ENCODE data around the gene ACRBP. TPM values are rescaled to one million over a fixed set of nuclear protein-coding genes. Genes with fewer than 3 reads are reported as not detected.

Gene ACRBP
- total RNA-seq, 1 experiment from 2014 or later: 1.3 TPM

DNA sequence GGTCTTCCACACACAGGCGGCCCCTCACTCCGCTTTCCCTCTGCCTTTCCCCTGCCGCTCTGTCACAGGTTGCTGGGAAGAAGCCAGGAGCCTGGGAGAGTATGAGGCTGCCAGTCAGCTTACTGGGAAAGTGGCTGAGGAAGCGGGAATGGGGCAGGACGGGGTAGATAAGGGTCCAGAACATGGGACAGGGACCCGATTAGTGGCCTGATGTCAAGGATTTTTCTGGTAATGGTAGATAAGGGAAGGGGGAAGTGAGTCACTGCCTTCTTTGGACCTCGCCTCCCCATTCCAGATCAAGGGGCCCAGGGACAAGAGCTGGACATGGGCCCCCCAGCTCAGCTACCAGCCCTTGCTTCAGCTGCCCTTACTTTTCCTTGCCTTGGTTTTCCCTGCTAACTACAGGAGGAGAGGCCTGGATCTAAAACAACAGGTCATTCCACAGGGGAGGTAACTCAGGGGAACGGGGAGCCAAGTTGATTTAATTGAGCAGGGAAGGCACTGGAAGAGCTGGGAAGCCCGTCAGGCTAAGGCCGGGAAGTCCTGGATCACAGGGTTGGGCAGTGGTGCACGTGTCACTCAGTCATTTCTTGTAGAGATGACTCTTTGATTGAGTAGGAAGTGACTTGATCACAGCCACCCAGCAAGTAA lies 8.0 kb downstream of the ACRBP start:
- Histone ChIP-seq H3K79me2 (ENCODE audit: insufficient read depth, low read length) (no peaks in the 10 kb centered on the region), H3K23me2 (ENCODE audit: insufficient read length, low read depth, low read length, poor library complexity, severe bottlenecking) (no peaks in the 10 kb centered on the region), H2AFZ (ENCODE audit: low read length) (no peak overlapping the region), H2BK5ac (ENCODE audit: insufficient read length, low read length) (no peak overlapping the region), H4K5ac (ENCODE audit: insufficient read length, low read depth, low read length) (no peak overlapping the region), H2AK5ac (ENCODE audit: insufficient read length, low read length) (no peak overlapping the region), H2BK20ac (ENCODE audit: low read depth, low read length, poor library complexity, severe bottlenecking) (no peak overlapping the region), H2BK120ac (ENCODE audit: low read depth, low read length, poor library complexity, severe bottlenecking) (no peak overlapping the region), H3K27me3 (ENCODE audit: insufficient read depth, low read length) (no peaks in the 10 kb centered on the region), H2BK12ac (ENCODE audit: insufficient read length, low read depth, low read length) (no peak overlapping the region), H3K4me2 (ENCODE audit: insufficient read depth, insufficient read length, low read length) (no peak overlapping the region), H3K56ac (ENCODE audit: insufficient read length, low read depth, low read length) (no peak overlapping the region), H4K8ac (replicated peaks; ENCODE audit: insufficient read length, low read depth, low read length) (no peak overlapping the region), H3K9me3 (ENCODE audit: control insufficient read depth, low read depth, low read length) (no peaks in the 10 kb centered on the region), H2BK15ac (ENCODE audit: low read depth, low read length) (no peak overlapping the region), H3K23ac (ENCODE audit: insufficient read length, low read depth, low read length) (no peak overlapping the region), H3K4me1 (ENCODE audit: insufficient read depth, low read length) (no peaks in the 10 kb centered on the region), H3K14ac (ENCODE audit: insufficient read depth, low read length) (no peak overlapping the region), H4K91ac (ENCODE audit: insufficient read length, low read depth, low read length) (no peak overlapping the region), H4K20me1 (ENCODE audit: control insufficient read depth, insufficient read depth, insufficient read length) (no peaks in the 10 kb centered on the region), H3K4ac (ENCODE audit: low read depth, low read length) (no peak overlapping the region), H3K79me1 (ENCODE audit: insufficient read depth, low read depth, low read length, poor library complexity, severe bottlenecking) (no peaks in the 10 kb centered on the region), H3T11ph (ENCODE audit: low read length) (no peak overlapping the region), H3K27ac (ENCODE audit: insufficient read length, low read depth, low read length) (no peak overlapping the region), H3K18ac (ENCODE audit: insufficient read length, low read depth, low read length) (no peak overlapping the region), H3K9ac (ENCODE audit: extremely low read depth, insufficient read length, low read length) (no peak overlapping the region)
- DNase-seq: no peak
- TF ChIP-seq CTCF (conservative IDR thresholded peaks at IDR 0.05): no peak
- Mint-ChIP-seq H3K4me3 (no peak overlapping the region), H3K9me3 (no peaks in the 10 kb centered on the region), H3K27me3 (ENCODE audit: low read depth) (peaks cover 37% of the 10 kb centered on the region), H3K27ac (no peak overlapping the region; a peak in 2 of 7 replicates), H3K4me1 (peaks cover 12 to 15% of the 10 kb centered on the region in 2 experiments), H3K36me3 (ENCODE audit: insufficient read depth in 1 of 3, low read depth in 3 of 3) (no peaks in the 10 kb centered on the region)
- WGBS (ENCODE audit: extremely low coverage, insufficient read length, low lambda C conversion rate): no CpG with 5 or more reads among the region's 11 CpGs
